Activated B cell treated with CpG ODN at 0.5 μM for 24 hours (primary cell): ENCODE results near the gene SRSF9. TPM values are rescaled to one million over a fixed set of nuclear protein-coding genes. Genes with fewer than 3 reads are reported as not detected.

Experiments used
- ATAC-seq: fragments of 200-7000 bp; cut with Tn5 transposase; one replicate; pipeline ENCODE4 v1.10.0; 2021; ENCODE audit warnings: low read depth, mild to moderate bottlenecking, moderate library complexity
- CTCF ChIA-PET: fragments of 350-600 bp; sonication (Branson Sonifier 250); formaldehyde crosslinking; loops from one replicate; lab custom pipeline; 2021; ENCODE audit warnings: antibody characterized with exemption; lab: Charles Lee
- POLR2A ChIA-PET: fragments of 350-600 bp; sonication (Branson Sonifier 250); formaldehyde crosslinking; loops from one replicate; lab custom pipeline; 2021; ENCODE audit warnings: antibody characterized with exemption; lab: Charles Lee
- DNase-seq: peaks from one replicate; pipeline ENCODE4 v3.0.0; 2022
- H3K27ac Mint-ChIP-seq: one replicate; pipeline ENCODE4 v1.8.0; 2020; ENCODE audit warnings: mixed read lengths
- H3K27me3 Mint-ChIP-seq: one replicate; pipeline ENCODE4 v1.8.0; 2021; ENCODE audit warnings: mixed read lengths
- H3K36me3 Mint-ChIP-seq: one replicate; pipeline ENCODE4 v1.8.0; 2021; ENCODE audit warnings: low read depth, mixed read lengths
- H3K4me1 Mint-ChIP-seq: one replicate; pipeline ENCODE4 v1.8.0; 2021; ENCODE audit warnings: mixed read lengths
- H3K4me3 Mint-ChIP-seq: one replicate; pipeline ENCODE4 v1.8.0; 2020; ENCODE audit warnings: mild to moderate bottlenecking, mixed read lengths
- H3K9me3 Mint-ChIP-seq: one replicate; pipeline ENCODE4 v1.8.0; 2020; ENCODE audit warnings: mixed read lengths
- intact Hi-C: fragments of 100-400 bp; cut with micrococcal nuclease; formaldehyde crosslinking; loops from one replicate; pipeline ENCODE4 v1.15.1; 2024
- total RNA-seq: library from RNA; stranded (reverse); gene quantifications from 2 replicates; pipeline ENCODE4 v1.2.3, GENCODE V29; 2022
- TF ChIP-seq, protein P1 (sequence below): fragments of 200-600 bp; IDR thresholded peaks from one replicate; pipeline ENCODE4 v1.8.0; 2022; ENCODE audit warnings: antibody characterized with exemption, mild to moderate bottlenecking

The SRSF9 gene
- total RNA-seq, 1 donor from 2014 or later: 191 TPM

DNA sequence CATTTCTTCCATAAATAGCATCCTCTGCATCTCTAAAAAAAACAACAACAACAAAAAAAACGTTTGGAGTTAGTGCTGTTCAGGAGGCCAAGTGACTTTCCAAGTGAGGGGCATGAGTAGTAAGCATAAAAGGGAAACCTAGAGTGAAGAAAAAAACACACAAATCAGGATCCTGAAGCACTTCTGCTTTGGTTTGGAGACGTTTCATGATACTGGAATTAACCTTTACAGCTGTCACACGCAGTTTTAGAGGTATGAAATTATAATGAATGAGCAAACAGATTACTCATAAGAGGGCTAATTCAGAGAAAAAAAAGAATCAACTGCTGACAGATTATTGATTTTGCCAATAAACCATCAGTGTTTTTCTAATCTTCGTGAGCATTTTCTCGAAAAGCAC is 3.8 kb downstream of the SRSF9 start:
- no peaks in the 10 kb centered on the region for H3K27me3 Mint-ChIP-seq
- TF ChIP-seq, protein P1, sequence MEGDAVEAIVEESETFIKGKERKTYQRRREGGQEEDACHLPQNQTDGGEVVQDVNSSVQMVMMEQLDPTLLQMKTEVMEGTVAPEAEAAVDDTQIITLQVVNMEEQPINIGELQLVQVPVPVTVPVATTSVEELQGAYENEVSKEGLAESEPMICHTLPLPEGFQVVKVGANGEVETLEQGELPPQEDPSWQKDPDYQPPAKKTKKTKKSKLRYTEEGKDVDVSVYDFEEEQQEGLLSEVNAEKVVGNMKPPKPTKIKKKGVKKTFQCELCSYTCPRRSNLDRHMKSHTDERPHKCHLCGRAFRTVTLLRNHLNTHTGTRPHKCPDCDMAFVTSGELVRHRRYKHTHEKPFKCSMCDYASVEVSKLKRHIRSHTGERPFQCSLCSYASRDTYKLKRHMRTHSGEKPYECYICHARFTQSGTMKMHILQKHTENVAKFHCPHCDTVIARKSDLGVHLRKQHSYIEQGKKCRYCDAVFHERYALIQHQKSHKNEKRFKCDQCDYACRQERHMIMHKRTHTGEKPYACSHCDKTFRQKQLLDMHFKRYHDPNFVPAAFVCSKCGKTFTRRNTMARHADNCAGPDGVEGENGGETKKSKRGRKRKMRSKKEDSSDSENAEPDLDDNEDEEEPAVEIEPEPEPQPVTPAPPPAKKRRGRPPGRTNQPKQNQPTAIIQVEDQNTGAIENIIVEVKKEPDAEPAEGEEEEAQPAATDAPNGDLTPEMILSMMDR: no peak
- ChIA-PET POLR2A (no interaction called here), CTCF (interaction anchor here (1.4 to 2.1 kb wide), 2 partner anchors 25 to 109 kb away, joined by 3 to 6 read pairs; no protein-coding TSS in a partner anchor)
- H3K4me3 Mint-ChIP-seq: no peak overlapping the region
- intact Hi-C loops: loop anchor here (1.0 kb wide), 2 partner anchors 109 to 140 kb away; no protein-coding TSS in a partner anchor
- H3K9me3 Mint-ChIP-seq: no peaks in the 10 kb centered on the region
- peaks cover 63% of the 10 kb centered on the region for H3K36me3 Mint-ChIP-seq
- ATAC-seq (no peak), DNase-seq (no peak)
- H3K4me1 Mint-ChIP-seq: peaks cover 33% of the 10 kb centered on the region
- no peak overlapping the region for H3K27ac Mint-ChIP-seq

DNA sequence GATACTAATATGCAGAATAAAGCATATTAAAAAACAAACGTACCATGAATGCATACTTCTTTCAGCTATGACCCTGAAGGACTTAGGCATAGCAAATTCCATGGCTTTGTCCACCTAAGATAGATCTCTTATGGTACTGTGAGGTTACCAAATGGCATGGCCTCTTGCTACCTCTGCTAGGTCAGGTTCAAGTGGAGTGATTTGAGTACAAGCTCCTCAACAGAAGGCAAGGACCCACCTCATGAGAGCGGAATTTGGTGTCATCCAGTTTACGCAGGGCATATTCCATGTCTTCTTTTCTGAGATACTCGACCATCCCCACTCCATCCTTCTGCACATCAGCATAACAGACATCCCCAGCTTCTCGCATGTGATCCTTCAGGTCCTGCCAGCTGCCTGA is 5.8 kb downstream of the SRSF9 start:
- no peak overlapping the region for H3K27ac Mint-ChIP-seq
- intact Hi-C loops: no loop called here
- H3K4me3 Mint-ChIP-seq: no peak overlapping the region
- H3K36me3 Mint-ChIP-seq: peaks cover 82% of the 10 kb centered on the region
- ATAC-seq: no peak
- TF ChIP-seq, protein P1: no peak
- POLR2A ChIA-PET: interaction anchor here (1.4 kb wide), 1 partner anchor 10 kb away, joined by 3 read pairs; no protein-coding TSS in a partner anchor
- DNase-seq: no peak
- H3K4me1 Mint-ChIP-seq: peaks cover 27% of the 10 kb centered on the region
- H3K27me3 Mint-ChIP-seq: no peaks in the 10 kb centered on the region
- H3K9me3 Mint-ChIP-seq: no peaks in the 10 kb centered on the region
- CTCF ChIA-PET: interaction anchor here (0.9 to 1.2 kb wide), 2 partner anchors 9 to 11 kb away, joined by 3 read pairs; no protein-coding TSS in a partner anchor

DNA sequence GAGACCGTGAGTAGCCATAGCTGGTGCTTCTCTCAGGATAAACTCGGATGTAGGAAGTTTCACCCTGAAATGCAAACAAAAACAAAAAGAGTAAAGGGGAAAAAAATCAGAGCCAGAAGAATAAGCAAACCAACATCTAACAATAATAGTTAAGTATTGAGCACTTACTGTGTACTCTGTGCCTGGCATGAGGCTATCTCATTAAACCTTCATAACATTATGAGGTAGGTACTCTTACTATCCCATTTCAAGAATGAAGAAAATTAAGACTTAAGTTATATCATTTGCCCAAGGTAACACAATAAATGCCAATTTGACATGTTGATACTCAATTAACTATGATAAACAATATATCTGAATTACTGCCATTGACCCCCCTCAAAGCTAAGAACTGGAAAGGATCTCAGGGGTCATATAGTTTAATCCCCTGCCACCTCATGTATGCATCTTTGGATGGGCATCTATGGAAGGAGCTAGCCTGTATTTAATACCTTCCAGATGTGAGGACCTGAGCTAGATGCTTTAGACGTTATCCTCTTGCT is 7.4 kb downstream of the SRSF9 start:
- H3K27ac Mint-ChIP-seq: no peak overlapping the region
- no peak for ATAC-seq
- DNase-seq: no peak
- peaks cover 16% of the 10 kb centered on the region for H3K4me1 Mint-ChIP-seq
- H3K27me3 Mint-ChIP-seq: no peaks in the 10 kb centered on the region
- peaks cover 83% of the 10 kb centered on the region for H3K36me3 Mint-ChIP-seq
- no peak overlapping the region for H3K4me3 Mint-ChIP-seq
- no peaks in the 10 kb centered on the region for H3K9me3 Mint-ChIP-seq
- POLR2A ChIA-PET: interaction anchor here (0.6 kb wide), 1 partner anchor 10 kb away, joined by 4 read pairs; no protein-coding TSS in a partner anchor
- CTCF ChIA-PET: no interaction called here
- intact Hi-C loops: no loop called here
- TF ChIP-seq, protein P1: no peak

DNA sequence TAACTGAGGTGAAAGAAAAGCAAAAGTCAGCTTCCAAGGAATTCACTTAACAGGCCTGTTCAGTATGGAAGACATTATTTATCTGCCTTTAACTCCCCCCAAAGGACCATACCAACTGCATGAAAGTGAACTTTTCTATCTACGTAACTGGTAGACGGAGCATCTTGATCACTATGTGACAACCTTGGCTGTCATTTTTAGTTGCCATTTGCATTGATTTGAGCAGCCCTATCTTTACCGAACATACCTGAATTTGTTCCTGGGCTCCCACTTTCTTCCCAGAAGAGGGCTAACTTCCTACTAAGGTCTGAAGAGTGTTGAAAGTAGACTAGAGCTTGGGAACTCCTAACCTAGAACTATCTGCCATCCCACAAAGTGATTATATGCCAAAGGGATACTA is 9.4 kb downstream of the SRSF9 start:
- H3K27ac Mint-ChIP-seq: no peak overlapping the region
- intact Hi-C loops: no loop called here
- ATAC-seq (no peak), DNase-seq (no peak)
- TF ChIP-seq, protein P1: no peak
- CTCF ChIA-PET: no interaction called here
- H3K4me3 Mint-ChIP-seq: no peak overlapping the region
- H3K9me3 Mint-ChIP-seq: no peaks in the 10 kb centered on the region
- peaks cover 87% of the 10 kb centered on the region for H3K36me3 Mint-ChIP-seq
- no peaks in the 10 kb centered on the region for H3K27me3 Mint-ChIP-seq
- POLR2A ChIA-PET: interaction anchor here (0.6 to 0.7 kb wide), 2 partner anchors 25 to 83 kb away, joined by 4 to 9 read pairs; no protein-coding TSS in a partner anchor
- peaks cover 2% of the 10 kb centered on the region for H3K4me1 Mint-ChIP-seq

DNA sequence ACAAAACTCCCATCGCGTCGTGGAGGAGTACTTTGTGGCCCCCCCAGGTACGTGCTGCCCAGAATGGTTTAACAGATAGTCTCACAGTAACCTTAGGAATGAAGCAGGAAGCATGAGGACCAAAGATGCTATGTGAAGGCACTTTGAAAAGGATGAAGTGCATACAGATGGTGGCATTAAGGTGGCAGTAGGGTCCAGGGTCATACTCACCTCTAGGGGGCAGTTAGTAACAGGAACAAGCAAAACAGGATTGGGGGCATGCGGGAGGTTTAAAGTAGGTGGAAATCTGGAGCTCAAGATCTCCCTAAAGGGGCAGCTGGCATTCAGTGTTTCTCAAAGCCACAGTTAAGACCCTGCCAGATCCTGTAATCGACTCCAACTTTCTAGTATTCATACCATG is 12.4 kb downstream of the SRSF9 start:
- Mint-ChIP-seq H3K27ac (peak overlapping the region; percentile 1), H3K9me3 (no peaks in the 10 kb centered on the region), H3K36me3 (peaks cover 70% of the 10 kb centered on the region), H3K27me3 (no peaks in the 10 kb centered on the region), H3K4me3 (no peak overlapping the region), H3K4me1 (peaks cover 7% of the 10 kb centered on the region)
- no peak for DNase-seq
- intact Hi-C loops: no loop called here
- TF ChIP-seq, protein P1: no peak
- ATAC-seq: no peak
- ChIA-PET POLR2A (interaction anchor here (0.6 to 1.4 kb wide), 3 partner anchors 10 to 839 kb away, joined by 3 to 5 read pairs (median 3); partner anchors contain the start of genes CAMKK2, GATC and TRIAP1), CTCF (interaction anchor here (1.7 kb wide), 1 partner anchor 40 kb away, joined by 3 read pairs; no protein-coding TSS in a partner anchor)
